Activated CD4-positive, alpha-beta T cell treated with anti-CD3 and anti-CD28 coated beads for 48 hours (primary cell): ENCODE results near the gene AKAP11.
A peak's percentile ranks its signal among the peaks of the same experiment; 100 is the strongest.
"Not testable (repeated sequence)": the region's sequence is repeated elsewhere in the genome, so short reads cannot be mapped to it uniquely, and the experiment has no call there.

ENCODE experiments used
- DNase-seq: peaks from one replicate; pipeline ENCODE4 v3.0.0-alpha.2; 2020

AKAP11 gene, protein sequence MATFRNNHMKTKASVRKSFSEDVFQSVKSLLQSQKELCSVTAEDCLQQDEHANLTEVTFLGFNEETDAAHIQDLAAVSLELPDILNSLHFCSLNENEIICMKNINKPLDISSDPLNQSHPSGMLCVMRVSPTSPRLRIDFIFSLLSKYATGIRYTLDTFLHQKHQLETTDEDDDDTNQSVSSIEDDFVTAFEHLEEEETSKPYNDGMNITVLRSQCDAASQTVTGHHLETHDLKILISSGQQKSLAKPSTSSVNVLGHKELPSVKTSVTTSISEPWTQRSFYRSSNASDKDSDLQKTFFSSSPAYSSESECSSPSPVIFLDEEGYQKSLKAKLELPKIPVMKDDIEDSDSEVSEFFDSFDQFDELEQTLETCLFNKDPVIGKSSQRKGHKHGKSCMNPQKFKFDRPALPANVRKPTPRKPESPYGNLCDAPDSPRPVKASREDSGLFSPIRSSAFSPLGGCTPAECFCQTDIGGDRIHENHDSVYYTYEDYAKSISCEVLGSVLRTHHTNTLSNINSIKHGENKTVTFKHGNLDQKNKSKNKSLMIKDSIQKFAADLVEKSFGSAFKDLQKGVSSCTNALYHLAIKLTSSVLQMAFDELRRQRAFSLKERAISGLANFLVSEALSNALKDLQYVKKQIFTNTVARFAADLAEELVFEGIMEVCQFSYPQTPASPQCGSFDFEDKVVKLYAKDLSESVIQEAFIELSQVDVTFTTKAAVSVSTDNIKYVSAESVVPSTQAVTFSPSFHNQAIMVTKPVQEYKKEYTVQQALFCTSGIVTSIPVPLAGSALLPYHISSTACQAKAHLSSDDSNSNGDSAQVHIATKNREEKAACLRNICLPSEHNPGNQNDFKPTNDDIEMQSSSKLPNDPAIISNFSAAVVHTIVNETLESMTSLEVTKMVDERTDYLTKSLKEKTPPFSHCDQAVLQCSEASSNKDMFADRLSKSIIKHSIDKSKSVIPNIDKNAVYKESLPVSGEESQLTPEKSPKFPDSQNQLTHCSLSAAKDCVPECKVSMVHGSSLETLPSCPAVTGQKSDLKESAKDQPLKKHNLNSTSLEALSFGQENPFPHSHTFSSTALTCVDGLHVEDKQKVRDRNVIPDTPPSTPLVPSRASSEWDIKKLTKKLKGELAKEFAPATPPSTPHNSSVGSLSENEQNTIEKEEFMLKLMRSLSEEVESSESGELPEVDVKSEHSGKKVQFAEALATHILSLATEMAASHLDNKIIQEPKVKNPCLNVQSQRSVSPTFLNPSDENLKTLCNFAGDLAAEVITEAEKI (N-terminal part only)

DNA sequence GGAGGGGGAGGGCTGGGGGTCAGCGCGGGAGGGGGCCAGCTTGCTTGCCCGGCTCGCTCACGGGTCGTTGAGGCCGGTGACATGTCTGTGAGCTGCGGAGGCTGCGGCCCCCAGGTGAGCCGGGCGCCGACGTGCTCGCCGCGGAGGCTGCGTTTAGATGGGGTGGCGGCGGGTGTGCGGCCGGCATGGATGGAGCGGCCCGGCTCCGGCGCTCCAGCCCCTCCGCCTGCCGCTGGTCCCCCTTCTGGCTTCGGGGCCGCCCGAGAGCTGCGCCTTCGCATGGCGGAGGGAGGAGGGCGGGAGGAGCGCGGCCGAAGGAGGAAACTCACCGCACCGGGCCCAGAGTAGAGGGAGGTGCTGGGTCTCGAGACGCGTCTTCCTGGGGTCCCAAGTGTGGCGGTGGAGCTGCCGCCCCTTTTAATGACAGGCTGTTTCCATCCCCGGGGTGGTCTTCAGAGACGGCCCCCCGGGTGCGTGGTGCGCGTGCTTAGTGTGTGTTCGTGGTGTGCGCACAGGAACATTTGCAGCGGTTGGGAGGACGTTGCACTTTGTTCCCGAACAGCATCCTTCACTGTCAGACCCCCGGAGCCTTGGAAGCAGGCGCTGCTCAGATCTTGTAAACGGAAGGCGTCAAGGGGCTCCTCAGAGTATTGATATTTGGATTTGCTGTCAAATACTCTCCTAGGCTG lies at the start of gene AKAP11:
TSS of gene AKAP11 (plus strand) at position 38 of the 689 bp plus-strand sequence. CDS start 14,197 bp downstream, outside the sequence.
- peak; percentile 66 for DNase-seq

DNA sequence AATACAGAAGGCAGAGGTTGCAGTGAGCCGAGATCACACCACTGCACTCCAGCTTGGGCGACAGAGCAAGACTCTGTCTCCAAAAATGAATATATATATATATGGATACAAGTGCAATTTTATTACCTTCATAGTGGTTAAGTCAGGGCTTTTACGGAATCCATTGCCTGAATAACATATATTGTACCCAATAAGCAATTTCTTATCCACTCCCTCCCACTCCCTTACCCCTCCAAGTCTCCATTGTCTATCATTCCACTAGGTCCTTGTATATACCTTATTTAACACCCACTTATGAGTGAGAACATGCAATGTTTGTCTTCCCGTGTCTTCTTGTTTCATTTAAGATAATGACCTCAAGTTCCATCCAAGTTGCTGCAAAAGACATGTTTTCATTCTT lies 48.3 kb upstream of the AKAP11 start:
- no peak for DNase-seq

DNA sequence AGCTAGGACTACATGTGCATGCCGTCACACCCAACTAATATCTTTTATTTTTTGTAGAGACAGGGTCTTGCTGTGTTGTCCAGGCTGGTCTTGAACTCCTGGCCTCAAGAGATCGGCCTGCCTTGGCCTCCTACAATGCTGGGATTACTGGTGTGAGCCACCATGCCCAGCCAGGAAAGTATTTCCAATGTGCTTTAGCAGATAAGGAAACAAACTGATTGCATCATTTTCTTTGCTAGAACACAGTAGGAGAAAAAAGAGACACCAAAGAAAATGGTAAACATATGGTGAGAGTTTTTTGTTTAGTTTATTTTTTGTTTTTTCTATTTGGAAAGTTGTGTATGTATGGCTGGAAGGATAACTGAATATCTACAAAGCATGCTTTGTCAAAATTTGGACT lies 46.9 kb upstream of the AKAP11 start:
- DNase-seq: no peak

DNA sequence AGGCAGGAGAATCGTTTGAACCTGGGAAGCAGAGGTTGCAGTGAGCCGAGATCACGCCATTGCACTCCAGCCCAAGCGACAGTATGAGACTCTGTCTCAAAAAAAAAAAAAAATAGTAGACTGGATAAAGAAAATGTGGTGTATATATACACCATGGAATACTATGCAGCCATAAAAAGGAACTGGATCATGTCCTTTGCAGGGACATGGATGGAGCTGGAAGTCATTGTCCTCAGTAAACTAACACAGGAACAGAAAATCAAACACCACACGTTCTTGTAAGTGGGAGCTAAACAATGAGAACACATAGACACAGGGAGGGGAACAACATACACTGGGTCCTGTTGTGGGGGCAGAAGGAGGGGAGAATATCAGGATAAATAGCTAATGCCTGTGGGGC lies 45.2 kb upstream of the AKAP11 start:
- not testable (repeated sequence) for DNase-seq

DNA sequence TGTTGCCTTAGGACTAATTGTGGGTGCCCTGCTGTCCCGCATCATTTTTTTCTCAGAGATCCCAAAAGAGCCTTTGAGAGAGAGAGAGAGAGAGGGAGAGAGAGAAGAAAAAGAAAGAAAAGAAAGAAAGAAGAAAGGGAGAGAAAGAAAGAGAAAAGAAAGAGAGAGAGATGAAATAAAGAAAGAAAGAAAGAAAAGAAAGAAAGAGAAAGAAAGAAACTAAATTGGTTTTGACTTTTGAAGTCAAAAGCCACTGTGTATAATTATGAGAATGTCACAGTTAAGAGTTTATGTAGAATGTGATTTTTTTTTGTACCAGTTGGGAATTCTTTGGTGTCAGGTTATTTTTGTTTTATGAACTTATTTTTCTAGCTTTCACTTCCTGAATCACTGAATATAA lies 43.4 kb upstream of the AKAP11 start:
- DNase-seq: no peak

DNA sequence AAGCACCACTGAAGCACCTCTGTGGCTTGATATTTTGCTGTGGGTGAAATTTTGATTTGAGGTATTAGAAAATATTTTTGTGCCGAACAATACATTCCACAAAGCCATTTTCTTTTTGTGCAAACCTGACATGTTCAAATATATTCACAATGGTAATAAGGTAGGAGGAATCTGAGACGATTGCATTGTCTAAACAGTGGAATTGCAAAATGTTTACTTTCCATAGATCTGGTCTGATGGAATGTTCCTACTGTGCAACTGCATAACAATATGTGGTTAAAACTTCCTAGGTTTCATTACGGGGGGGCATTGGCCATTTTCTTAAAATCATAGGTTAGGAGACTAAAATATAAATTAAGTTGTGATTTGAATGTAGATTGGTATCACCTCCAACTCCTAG lies 42.7 kb upstream of the AKAP11 start:
- no peak for DNase-seq

DNA sequence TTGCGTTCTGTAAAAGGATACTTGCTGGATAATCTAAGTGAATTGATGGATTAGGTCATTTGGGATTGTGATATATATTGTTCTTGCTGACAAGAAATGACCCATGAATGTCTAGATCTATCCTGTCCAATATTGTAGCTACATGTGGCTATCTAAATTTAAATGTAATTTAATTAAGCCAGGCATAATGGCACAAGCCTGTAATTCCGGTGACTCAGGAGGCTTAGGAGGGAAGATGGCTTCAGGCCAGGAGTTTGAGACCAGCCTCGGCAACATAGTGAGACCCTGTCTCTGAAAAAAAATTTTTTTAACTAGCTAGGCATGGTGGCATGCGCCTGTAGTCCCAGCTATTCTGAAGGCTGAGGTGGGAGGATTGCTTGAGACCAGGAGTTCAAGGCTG lies 39.3 kb upstream of the AKAP11 start:
- no peak for DNase-seq

DNA sequence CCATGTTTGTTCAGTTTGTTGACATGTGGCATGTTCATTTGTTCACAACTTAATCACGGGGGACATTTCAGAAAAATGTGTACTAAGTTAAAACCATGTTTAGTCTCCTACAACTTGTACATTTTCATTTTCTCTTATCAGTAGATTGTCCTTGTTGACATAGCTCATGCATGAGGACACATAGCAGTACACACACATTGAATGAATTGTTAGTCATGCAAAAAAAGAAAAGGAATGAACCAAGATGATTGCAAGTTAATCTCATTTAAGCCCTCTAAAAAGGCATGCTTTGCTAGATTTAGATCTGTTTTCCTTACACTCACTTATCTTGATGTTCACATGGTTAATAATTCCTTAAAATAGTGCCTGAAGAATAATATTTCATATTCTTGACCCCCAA lies 38.2 kb upstream of the AKAP11 start:
- DNase-seq: no peak

DNA sequence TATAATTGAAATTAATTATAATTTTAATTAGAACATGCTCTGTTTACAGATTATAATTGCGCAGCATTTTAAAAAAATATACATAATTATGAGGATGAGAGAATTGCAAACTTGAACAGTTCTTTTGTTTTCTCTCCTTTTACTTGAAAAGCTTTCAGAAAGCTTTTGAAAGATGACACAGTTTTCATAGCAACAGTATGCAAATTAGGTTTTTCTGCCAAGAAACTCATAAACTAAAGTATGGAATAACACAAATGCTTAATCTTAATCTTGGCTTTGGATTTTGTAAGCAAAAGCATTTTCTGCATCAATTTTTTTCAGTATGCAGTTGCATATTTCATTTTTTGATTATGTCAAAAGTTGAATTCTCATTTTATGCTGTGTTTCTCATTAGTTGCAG lies 32.8 kb upstream of the AKAP11 start:
- no peak for DNase-seq

DNA sequence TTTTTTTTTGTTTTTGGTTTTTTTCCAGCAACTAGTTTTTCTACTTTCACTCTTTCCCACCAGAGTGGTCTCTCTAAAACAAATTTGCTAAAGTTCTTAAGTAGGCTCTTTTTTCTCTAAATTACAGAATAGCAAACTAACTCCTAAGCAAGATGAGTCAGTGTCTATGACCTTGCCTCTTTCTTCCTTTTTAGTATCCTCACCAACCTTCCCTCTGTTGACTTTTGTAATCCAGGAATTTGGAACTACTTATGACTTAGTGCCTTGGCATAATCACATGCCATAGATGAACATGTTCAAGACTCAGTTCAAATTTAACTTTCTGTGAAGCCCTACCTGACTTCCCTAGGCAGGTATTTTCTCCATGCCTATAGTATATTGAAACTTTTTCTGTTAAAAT lies 32.3 kb upstream of the AKAP11 start:
- no peak for DNase-seq

DNA sequence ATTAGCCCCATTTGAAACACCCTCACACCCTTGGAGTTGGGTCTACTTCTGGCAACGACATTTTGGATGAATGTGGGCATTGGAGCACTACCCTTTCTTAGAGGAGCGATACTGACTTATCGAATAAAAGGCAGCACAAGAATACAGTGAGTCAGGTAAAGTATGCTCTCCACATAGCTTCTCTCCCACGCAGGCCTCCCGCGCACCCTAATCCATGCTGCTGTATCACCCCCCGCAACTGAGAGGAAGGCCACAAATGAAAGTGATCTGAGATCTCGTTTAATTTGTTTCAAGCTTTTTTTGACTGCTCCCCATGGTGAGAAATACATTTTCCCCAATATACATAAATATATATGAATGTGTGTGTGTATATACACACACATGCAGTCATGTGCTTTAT lies 25.4 kb upstream of the AKAP11 start:
- DNase-seq: no peak

DNA sequence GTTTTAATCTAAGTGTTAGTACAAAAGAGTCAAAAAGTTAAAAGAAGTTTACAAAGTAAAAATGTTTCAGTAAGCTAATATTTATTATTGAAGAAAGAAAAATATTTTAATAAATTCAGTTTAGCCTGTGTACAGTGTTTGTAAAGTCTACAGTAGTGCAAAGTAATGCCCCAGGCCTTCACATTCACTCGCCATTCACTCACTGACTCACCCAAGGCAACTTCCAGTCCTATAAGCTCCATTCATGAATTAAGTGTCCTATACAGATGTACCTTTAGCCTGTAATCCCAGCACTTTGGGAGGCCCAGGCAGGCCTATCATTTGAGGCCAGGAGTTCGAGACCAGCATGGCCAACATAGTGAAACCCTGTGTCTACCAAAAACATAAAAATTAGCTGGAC lies 24.1 kb upstream of the AKAP11 start:
- DNase-seq: no peak

DNA sequence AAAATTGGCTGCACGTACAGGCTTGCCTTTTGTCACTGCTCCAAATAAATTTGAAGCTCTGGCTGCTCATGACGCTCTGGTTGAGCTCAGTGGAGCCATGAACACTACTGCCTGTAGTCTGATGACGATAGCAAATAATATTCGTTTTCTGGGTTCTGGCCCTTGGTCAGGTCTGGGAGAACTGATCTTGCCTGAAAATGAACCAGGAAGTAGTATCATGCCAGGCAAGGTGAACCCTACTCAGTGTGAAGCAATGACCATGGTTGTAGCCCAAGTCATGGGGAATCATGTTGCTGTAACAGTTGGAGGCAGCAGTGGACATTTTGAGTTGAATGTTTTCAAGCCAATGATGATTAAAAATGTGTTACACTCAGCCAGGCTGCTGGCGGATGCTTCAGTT lies 16.1 kb upstream of the AKAP11 start:
- DNase-seq: no peak

DNA sequence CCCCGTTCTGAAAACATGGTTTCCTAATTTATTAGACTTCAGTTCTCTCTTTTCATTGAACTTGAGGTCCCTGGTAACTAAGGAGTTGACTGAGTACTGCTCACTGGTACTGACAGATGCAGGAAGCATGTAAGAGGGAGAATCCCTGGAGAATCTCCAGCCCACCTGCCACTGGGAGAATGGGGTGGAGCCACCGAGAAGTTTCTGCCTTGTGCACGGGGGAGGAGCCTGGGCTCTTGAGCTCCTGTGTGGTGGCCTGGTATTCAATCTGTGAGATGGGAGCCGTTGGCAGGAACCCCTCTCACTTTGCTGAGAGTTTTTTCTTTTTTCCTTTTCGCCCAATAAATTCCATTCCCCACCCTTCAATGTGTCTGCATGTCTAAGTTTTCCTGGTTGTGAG lies 13.2 kb upstream of the AKAP11 start:
- no peak for DNase-seq

DNA sequence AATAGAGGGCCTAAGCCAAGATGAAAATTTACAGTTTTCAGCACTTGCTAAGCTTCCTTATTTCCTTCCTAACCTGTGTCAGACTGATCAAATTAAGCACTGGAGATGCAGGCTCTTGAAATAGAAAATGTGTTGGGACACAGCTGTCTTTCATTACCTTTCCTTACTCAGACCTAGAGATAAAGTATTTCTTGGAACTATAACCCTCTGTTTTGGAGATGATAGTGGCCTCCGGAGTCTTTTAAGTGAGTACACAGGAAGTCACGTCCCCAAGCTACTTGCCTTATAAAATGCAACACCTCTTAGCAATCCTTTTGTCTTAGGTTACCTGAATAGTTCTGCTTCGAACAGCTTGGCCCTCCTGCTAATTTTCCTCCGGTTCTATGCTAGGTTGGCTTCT lies 12.4 kb upstream of the AKAP11 start:
- no peak for DNase-seq

DNA sequence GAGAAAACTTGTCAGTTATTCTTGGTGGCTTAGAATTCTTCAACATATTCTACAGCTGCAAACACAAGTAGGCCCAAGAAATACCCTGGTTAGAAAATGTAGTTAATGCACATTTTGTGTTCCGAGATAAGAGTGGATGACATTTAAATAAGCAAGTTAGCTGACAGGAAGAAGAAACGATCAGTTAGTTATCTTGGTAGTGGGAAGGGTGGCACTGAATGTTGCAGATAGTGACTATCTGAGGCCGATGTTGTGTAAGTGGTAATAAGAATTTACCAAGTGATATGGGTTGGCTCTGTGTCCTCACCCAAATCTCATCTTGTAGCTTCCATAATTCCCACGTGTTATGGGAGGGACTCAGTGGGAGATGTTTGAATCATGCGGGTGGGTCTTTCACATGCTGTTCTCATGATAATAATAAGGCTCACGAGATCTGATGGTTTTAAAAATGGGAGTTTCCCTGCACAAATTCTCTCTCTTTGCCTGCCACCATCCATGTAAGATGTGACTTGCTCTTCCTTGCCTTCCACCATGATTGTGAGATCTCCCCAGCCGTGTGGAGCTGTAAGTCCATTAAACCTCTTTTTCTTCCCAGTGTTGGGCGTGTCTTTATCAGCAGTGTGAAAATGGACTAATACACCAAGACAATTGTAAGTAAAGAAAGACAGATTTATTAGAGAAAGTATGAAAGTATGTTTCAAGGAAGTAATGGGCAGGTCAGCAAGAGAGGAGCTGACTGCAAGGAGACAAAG lies 10.9 kb upstream of the AKAP11 start:
- no peak for DNase-seq

DNA sequence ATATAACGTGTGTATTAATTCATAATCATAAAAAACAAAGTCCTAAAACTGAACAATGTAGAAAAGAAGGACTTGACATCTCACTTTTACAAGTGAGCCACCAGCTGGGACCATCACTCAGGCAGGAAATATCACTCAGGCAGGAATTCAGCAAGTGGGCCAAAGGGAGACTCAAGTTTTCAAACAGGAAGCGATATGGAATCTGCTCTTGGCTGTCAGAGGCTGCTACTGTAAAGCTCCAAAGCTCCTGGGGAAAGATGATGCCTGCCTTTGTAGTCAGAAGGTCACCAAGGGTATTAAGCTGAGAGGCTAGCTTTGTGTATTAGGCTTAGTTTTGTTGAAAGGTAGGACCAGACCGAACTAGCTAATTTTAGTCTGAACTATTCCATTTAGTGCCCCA lies 5.5 kb upstream of the AKAP11 start:
- DNase-seq: no peak

DNA sequence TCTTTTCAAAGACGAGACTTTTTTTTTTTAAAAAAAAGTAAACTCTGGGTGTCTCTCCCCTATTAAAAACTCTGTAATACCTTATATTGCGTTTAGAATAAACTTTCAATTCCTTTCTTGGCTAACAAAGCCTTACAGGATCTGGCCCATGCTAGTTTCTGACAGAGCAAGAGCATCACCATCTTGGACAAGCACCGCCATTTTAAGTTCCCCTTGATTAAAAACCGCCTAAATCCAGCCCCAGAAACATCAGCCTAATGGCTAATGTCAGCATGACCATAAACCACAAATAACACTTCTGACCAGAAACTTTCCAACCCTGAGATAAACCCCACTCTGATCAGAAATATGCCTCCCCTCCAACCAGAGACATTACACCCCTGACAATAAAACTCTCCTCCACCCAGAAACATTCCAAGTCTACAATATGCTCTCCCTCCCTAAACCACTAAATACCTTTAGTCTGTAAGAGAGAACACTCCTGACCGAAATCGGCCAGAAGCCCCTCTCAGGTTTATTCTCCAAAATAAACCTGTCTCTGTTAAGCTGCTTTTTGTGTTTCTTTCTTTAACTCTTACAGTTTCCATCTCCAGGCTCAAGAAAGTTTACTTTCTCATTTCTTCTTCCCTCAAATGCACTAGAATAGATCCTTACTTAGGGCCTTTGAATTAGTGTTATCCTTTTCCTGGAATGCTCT lies 1.6 kb upstream of the AKAP11 start:
- DNase-seq: no peak

DNA sequence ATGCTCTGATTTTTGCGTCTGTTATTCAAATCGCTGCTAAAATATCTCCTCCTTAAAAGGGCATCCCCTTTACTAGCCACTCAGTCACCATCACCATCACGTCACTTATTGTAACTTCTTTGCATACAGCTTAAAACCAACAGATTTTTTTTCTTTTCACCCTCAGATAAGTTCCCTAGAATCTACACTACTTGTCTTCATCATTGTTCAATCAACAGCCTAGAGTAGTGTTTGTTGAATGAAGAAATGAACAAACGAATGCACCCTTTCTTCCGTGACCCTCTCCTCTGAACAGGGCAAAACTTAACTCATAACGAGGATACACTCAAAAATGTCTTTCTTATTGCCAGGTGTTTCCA lies 1.1 kb upstream of the AKAP11 start:
- DNase-seq: no peak

DNA sequence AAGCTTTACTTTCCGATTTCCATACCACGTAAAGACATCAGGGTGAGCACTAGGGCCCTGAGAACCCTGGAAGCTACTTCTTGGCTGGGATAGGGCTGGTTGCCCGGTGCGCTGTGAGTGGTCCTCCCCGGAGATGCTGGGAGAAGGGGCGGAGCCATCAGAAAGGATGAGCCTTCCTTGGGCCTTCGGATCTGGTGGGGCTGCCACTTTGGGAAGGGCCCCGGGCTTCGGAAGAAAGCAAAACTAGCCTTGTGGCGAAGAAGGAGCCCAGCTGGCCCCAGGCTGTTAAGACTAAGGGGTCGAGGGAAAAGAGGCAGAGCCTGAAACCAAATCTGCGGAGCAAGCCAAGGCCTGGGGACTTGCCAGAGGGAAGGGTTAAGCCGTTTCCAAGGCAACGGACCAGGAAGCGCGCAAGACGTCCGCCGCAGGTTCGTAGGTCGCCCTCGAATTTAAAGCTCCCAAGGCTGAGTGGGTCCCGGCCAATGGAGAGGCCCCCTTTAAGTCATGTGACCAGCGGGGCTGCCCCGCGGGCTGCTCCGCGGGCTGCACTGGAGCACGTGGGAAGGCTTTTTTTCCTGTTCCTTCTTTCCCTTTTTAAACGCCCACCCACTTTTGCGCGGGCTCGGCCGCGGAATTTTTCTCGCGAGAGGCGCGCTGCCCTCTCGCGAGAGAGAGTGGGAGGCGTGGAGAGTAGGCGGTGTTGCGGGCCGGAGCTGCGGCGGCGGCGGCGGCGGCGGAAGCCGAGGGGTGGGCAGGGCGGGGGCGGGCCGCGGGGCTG lies 426 bp upstream of the AKAP11 start:
- DNase-seq: peak; percentile 95

DNA sequence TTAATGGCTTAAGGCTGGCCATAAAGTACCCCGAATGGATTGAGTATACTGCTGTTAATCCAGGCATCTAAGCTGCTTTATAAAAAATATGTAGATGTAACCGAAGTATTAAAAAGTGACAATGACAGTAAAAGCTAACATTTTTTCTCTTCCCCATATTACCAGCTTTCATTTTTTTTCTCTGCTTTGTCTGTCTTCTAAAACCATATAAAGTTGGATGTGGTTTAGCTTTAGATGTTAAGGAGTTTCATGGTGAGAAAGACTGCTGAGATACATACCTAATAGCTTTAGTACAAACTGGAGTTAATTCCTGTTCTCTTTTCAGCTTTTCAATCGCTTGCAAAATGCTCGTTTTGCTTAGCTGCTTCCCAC lies 838 bp downstream of the AKAP11 start:
- DNase-seq: no peak
